LNCaP clone FGC (cell line): ENCODE data around the gene TMBIM1.

Experiments used
- DNase-seq: peaks from one replicate; pipeline ENCODE4 v3.0.0-alpha.2; 2011; ENCODE audit warnings: low read depth
- H3K4me3 ChIP-seq: 2 replicates; pipeline ENCODE4 v1.5.1; 2011; ENCODE audit warnings: mild to moderate bottlenecking, low read depth, low read length, control low read depth
- CTCF ChIP-seq: IDR thresholded peaks from 2 replicates; pipeline ENCODE4 v1.5.1; 2012; ENCODE audit warnings: mild to moderate bottlenecking; ENCODE audit not compliant: control insufficient read depth, insufficient read depth; ENCODE audit errors: extremely low read depth

Gene TMBIM1

GRCh38 chr2:218296847-218297246 is 4.5 kb upstream of the TMBIM1 start:
- H3K4me3 ChIP-seq, result no peak overlapping the region
- no peak for DNase-seq
- no peak for TF ChIP-seq CTCF

- TF ChIP-seq CTCF, result no peak
- no peak for DNase-seq
- no peak overlapping the region for H3K4me3 ChIP-seq
Measured at GRCh38 chr2:218296200-218296599, 3.9 kb upstream of the TMBIM1 start.

GRCh38 chr2:218295029-218295428 is 2.7 kb upstream of the TMBIM1 start:
- peak; percentile 94 for DNase-seq
- H3K4me3 ChIP-seq, result no peak overlapping the region
- no peak for TF ChIP-seq CTCF

GRCh38 chr2:218294430-218295022 is 2.2 kb upstream of the TMBIM1 start:
- no peak overlapping the region for H3K4me3 ChIP-seq
- no peak for TF ChIP-seq CTCF
- no peak for DNase-seq

- DNase-seq, result no peak
- no peak overlapping the region for H3K4me3 ChIP-seq
- no peak for TF ChIP-seq CTCF
Measured at GRCh38 chr2:218293715-218294429, 1.6 kb upstream of the TMBIM1 start.

- H3K4me3 ChIP-seq, result peak overlapping the region; percentile 81
- TF ChIP-seq CTCF, result no peak
- DNase-seq, result no peak
Measured at GRCh38 chr2:218291318-218292047, 820 bp downstream of the TMBIM1 start.
